RKO (cell line): ENCODE measurements around the gene CKM.
"Not testable (repeated sequence)": the region's sequence is repeated elsewhere in the genome, so short reads cannot be mapped to it uniquely, and the experiment has no call there.

Experiments used
- DNase-seq: peaks from one replicate; pipeline ENCODE4 v3.0.0-alpha.2; 2016; ENCODE audit warnings: low spot score

The CKM gene

GRCh38 chr19:45290381-45290931 is 32.2 kb downstream of the CKM start:
- DNase-seq, result no peak

- no peak for DNase-seq
Observed at GRCh38 chr19:45283443-45284033, 39.1 kb downstream of the CKM start.

GRCh38 chr19:45280471-45280961 is 42.2 kb downstream of the CKM start:
- no peak for DNase-seq

- no peak for DNase-seq
Observed at GRCh38 chr19:45279587-45280192, 43.0 kb downstream of the CKM start.

- no peak for DNase-seq
Observed at GRCh38 chr19:45278087-45278486, 44.6 kb downstream of the CKM start.

- DNase-seq, result no peak
Observed at GRCh38 chr19:45276284-45276687, 46.4 kb downstream of the CKM start.

GRCh38 chr19:45275370-45275971 is 47.2 kb downstream of the CKM start:
- no peak for DNase-seq

GRCh38 chr19:45273521-45273855 is 49.2 kb downstream of the CKM start:
- DNase-seq, result no peak

- no peak for DNase-seq
Observed at GRCh38 chr19:45271735-45272108, 51.0 kb downstream of the CKM start.

- DNase-seq, result no peak
Observed at GRCh38 chr19:45271098-45271734, 51.5 kb downstream of the CKM start.

- not testable (repeated sequence) for DNase-seq
Observed at GRCh38 chr19:45269939-45270338, 52.7 kb downstream of the CKM start.

- no peak for DNase-seq
Observed at GRCh38 chr19:45267296-45267695, 55.4 kb downstream of the CKM start.

- no peak for DNase-seq
Observed at GRCh38 chr19:45265375-45265774, 57.3 kb downstream of the CKM start.

GRCh38 chr19:45264781-45265317 is 57.8 kb downstream of the CKM start:
- DNase-seq, result no peak

- no peak for DNase-seq
Observed at GRCh38 chr19:45263013-45263412, 59.7 kb downstream of the CKM start.

GRCh38 chr19:45262570-45262969 is 60.1 kb downstream of the CKM start:
- no peak for DNase-seq

GRCh38 chr19:45258862-45259261 is 63.8 kb downstream of the CKM start:
- no peak for DNase-seq

- no peak for DNase-seq
Observed at GRCh38 chr19:45256836-45257235, 65.8 kb downstream of the CKM start.
